HepG2 (cell line): Measurements from ENCODE around the gene CDH11.

ENCODE experiments used
- BRCA1 ChIP-seq: sonication (generic); formaldehyde crosslinking; IDR thresholded peaks from 2 replicates; pipeline ENCODE4 v1.4.0; 2020; ENCODE audit warnings: missing genetic modification reagents
- GATAD1 ChIP-seq: IDR thresholded peaks from 2 replicates; pipeline ENCODE4 v1.6.1; 2016; ENCODE audit warnings: missing genetic modification reagents, missing compliant biosample characterization
- MAX ChIP-seq: IDR thresholded peaks from 2 replicates; pipeline ENCODE4 v1.6.1; 2012; ENCODE audit warnings: inconsistent platforms
- MXD4 ChIP-seq: IDR thresholded peaks from 2 replicates; pipeline ENCODE4 v1.6.1; 2016; ENCODE audit warnings: mild to moderate bottlenecking, missing biosample characterization, missing genetic modification reagents
- NPAS2 ChIP-seq: sonication (generic); formaldehyde crosslinking; IDR thresholded peaks from 2 replicates; pipeline ENCODE4 v1.8.0; 2022; ENCODE audit warnings: mild to moderate bottlenecking, missing genetic modification reagents, borderline replicate concordance
- POLR2A ChIP-seq, 2 experiments: IDR thresholded peaks; 2 replicates each; pipeline ENCODE4 v1.6.1; 2011; ENCODE audit warnings: low read depth in 2 of 2, low read length in 2 of 2, mild to moderate bottlenecking in 1 of 2, moderate library complexity in 1 of 2; ENCODE audit not compliant: insufficient read depth in 1 of 2
- POLR2AphosphoS5 ChIP-seq: IDR thresholded peaks from 2 replicates; pipeline ENCODE4 v1.6.1; 2012; ENCODE audit warnings: low read depth, low read length
- SNAPC5 ChIP-seq: sonication (generic); formaldehyde crosslinking; IDR thresholded peaks from 2 replicates; pipeline ENCODE4 v1.8.1; 2023; ENCODE audit warnings: mild to moderate bottlenecking, missing genetic modification reagents, borderline replicate concordance
- ZBTB3 ChIP-seq: sonication (generic); formaldehyde crosslinking; IDR thresholded peaks from 2 replicates; pipeline ENCODE4 v1.4.0; 2020; ENCODE audit warnings: low read depth, mild to moderate bottlenecking, moderate library complexity, missing genetic modification reagents, borderline replicate concordance

- TF ChIP-seq MAX (no peak), MXD4 (CRISPR knock-in tag) (no peak), POLR2AphosphoS5 (no peak), POLR2A (IDR thresholded peaks at IDR 0.05; ENCODE audit: insufficient read depth in 1 of 2, low read depth in 2 of 2, low read length in 2 of 2) (no peak), SNAPC5 (no peak), ZBTB3 (CRISPR knock-in tag) (no peak), NPAS2 (no peak), GATAD1 (no peak), BRCA1 (CRISPR knock-in tag) (no peak)
Observed at GRCh38 chr16:64974381-64974780, 147.5 kb downstream of the CDH11 start.
